NCI-H1436 (cell line): ENCODE data around the gene CORO1C.

ENCODE experiments used
- DNase-seq: peaks from one replicate; lab custom pipeline; 2025; lab: John Stamatoyannopoulos, UW

CORO1C gene

DNA sequence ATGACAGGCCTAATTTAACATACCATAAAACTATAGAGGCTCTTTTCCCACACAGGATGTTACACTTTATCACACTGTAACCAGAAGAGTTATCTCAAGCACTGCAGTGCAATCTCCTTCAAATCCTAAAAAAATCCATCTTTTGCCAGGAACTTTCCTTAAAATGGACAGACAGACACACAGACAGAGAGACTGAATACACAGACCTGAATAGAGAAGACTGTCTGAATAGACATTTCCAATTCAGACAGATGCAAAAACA is 6.5 kb downstream of the CORO1C start:
- no peak for DNase-seq

DNA sequence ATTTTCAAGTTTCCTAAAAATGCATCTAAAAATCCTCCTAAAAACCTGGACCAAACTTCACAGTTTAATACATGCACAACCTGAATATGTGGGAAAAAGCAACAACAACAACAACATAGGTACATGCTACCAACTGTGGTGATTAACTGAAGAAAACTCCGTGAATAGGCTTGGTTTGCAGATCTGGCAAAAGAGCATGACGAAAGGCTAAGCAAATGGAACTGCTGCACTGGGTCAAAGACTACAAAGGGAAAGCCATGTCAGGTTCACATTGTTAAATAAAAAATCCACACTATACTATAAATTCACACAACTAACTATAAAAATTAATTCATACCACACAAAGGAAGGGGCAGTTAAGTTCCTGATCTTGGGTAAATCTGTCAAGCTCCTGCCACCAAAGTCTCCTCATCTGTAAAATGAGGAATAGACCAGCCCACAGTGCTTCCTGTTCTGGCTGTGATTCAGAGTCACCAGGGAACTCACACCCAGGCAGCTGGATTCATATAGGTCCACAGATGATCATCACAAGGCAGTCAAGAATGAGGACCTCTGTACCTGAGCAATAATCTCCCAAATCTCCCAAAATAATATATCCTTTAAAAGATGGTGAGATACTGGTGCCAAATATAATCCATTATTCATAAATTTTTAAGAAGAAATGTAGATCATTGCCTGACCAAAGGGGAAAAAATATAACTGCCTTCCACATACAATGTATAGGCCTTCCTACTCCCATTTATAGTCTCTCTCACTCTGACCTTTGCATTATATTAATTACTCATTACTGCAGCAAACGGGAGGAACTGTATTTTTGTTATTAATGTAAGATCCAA is 7.0 kb downstream of the CORO1C start:
- no peak for DNase-seq

DNA sequence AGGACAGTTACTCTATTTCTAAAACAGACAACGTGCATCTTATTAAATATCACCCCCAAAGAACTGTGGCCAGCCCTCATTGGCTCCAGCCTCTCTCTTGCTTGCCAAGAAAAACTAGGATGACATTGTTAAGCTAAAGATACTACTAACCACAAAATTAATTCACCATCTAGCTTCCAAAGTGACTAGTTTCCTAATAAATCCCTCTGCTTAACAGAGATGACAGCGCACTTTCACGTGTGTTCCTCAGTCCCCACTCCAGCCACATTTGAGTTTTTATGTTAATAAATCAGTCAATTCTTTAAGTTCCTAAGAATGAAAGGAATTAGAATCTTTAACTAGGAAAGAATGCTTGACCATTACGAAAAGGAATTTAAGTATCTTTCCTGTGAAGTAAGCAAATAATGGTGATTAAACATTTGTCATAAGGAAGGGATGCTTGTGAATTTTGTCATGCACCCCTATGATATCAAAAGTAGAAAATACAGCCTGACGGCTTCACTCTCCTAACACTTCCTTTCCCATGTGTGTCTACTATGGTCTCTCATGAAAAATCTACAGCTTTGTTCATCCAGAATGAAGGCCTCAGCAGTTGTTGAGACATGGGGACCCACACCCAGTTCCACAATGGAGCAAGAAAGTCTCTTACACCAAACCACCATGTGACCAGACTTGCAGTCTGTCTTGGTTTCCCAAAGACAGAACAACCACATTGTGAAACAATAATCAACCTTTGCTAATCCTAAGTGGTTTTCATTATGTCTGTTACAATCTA is 8.1 kb downstream of the CORO1C start:
- DNase-seq, result no peak

DNA sequence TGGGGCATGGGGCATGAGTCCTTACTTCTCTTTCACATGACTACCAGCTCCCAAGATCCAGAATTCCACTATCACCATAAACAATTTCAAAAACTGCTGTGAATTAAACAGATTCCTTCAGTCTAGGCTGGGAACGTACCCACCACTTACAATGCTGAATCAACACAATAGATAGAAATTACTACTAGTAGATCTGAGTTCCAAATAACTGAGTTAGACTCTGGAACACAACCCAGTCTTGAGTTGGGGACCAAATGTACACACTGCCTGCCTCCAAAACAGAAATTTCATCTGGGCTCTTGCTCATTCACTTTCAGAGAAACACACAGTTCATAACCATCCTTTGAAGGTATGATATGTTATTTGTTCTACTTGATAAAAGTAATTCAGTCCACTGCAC is 8.9 kb downstream of the CORO1C start:
- DNase-seq, result no peak

DNA sequence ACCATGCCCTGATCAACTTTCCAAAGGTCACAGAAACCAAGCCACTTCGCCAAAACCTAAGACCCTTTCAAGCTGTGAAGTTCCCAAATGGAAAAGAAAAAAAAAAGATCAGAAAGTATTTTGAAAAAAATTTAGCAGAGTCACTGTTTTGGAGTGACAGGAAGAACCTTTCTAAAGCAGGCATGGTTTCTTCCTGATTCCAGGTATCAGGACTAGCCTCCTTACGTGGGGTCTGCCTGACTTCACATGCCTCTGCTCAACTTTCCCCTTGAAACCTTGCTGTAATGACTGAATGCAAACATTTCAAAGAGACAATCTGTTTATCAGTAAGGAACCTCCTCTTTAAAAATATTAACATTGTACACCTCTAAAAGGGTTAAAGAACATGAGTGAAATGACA is 9.5 kb downstream of the CORO1C start:
- DNase-seq, result no peak

DNA sequence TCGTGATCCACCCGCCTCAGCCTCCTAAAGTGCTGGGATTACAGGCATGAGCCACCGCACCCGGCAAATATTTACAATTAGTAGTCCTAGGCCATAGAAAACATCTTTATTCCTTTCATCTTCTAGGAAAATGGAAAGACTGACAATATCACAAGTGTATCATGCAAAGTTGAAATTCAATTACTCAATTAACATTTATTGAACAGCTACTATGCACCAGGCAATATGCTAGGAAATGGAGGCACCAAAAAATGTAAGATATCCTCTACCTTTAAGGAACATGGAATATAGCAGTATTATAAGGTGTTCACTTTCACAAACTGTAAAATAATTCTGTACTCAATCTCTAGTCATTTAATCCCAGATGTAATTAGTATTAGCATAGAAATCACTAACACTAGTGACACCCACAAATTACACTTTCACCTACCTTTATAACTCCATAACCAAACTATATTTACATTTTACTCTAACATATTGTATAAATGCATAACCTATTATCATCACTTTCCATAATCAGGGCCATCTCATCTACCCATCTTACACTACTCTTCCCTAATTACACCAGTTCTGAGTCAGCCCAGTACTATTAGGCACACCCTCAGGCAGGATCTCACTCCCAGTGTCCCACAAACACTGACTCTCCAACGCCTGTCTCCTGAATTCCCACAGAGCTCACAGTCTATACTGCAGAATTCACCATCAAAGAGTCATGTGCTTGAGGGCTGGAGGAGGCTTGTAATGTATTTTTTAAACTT is 10.4 kb downstream of the CORO1C start:
- no peak for DNase-seq

DNA sequence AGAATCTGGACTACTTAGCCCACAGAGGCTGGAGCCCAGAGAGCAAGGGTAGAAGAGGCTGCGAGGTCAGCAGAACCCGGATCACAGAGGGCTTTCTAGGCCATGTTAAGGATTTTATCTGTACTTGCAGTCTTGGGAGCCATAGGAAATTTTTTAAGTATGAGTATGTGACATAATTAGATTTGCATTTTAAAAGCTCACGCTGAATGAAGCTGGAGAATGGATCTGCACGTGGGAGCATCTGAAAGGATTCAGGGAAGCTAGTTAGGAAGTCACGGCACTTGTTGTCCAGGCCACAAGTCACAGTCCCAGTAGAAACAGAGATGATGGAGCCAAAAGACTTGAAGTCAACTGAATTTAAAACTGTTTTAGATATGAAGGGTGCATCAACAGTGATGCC is 14.1 kb downstream of the CORO1C start:
- DNase-seq, result no peak

DNA sequence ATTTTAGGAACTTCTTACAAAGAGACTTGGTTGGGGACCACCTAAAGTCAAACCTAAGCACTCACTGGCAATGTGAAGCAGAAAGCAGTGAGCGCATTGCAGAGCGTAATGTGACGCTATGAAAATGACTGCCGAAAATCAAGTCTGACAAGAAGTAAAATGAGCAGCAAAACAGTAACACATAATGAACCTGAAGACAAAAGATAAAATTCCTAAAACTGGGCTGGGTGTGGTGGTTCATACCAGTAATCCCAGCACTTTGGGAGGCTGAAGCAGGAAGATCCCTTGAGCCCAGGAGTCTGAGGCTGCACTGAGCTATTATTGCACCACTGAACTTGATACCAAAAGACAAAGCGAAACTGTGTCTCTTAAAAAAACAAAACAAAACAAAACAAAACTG is 16.5 kb downstream of the CORO1C start:
- no peak for DNase-seq

DNA sequence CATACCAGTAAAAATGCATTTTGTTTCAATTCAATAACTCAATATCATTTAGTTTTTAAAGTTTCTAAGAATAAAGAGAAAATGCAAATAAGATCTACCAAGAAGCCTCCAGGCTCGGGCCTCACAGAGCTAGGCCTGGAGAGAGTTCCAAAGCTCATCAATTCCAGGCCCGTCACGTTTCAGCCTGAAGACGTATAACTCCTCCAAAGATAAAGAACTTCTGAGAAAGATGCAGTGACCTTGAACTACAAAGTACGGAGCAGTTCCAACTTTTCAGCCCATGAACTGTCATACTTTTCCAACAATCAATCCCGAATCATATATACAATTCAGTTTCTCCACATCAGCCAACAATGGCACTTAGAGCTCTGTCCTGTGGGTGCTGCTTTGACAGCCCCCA is 17.8 kb downstream of the CORO1C start:
- no peak for DNase-seq

DNA sequence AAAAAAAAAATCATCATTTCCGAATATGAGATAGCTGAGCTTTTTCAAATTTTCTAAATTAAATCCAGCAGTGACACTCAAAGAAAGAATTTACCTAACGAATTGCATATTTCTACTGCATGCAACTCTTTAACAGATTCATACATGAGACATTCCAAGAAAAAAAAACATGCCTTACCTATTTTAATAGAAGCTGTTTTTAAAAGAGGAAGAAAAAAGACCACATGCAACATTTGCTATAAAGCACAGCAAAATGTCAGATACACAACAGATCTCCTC is 18.5 kb downstream of the CORO1C start:
- DNase-seq, result no peak

DNA sequence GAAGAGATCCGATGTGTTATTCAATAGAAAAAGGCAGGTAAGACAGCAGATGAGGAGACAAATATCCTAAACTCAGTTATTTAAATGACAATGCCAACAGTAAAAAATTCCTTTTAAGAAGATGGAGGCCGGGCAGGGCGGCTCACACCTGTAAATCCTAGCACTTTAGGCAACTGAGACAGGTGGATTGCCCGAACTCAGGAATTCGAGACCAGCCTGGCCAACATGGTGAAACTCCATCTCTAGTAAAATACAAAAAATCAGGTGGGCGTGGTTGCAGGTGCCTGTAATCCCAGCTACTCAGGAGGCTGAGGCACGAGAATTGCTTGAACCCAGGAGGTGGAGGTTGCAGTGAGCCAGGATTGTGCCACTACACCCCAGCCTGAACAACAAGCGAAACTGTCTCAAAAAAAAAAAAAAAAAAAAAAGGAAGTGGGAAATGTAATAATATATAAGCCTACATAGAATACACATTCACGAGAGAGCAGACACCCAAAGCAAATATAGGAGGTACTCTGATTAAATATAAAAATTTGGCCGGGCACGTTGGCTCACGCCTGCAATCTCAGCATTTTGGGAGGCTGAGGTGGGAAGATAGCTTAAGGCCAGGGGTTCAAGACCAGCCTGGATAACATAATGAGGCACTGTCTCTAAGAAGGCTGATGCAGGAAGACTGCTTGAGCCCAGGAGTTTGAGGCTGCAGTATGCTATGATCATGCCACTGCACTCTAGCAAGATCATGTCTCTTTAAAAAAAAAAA is 19.0 kb downstream of the CORO1C start:
- no peak for DNase-seq

DNA sequence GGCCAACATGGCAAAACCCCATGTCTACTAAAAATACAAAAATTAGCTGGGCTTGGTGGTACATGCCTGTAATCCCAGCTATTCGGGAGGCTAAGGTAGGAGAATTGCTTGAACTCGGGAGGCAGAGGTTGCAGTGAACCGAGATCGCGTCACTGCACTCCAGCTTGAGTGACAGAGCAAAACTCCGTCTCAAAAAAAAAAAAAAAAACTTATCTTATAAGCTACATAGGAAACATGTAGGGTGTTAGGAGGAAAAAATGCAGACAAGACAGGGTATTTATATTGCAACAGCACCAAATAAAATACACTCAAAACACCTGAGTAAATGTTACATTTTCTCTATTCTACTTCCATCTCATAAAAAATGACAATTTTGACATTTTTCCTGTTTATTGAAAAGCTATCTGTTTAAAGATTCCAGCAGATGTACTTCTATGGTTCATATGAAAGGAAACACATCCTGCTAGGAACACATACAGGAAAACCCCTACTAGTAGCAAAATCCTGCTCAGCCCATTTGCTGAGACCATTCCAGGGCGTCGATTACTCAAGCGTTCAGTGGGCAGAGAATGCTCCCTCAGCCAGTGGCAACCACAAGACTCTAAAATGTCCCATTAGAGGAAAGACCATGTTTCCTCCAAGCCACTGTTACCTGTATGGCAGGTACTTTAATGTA is 19.7 kb downstream of the CORO1C start:
- DNase-seq, result no peak

DNA sequence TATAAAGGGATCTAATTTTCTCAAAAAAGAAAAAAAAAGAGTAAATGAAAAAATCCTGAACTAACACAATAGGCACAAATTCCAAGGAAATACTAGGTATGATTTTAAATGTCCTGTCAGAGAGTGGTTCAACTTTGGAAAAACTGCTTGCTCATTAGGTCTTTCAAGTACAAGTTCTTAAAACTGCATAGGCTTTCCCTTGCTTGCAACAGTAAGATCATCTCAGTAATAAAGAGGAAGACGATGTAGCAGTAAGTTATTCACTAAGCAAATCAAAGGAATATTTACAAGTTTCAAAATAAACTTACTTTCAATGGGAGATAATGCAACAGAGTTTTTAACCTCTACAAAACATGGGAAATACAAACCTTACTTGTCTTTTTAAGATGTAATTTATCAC is 21.6 kb downstream of the CORO1C start:
- DNase-seq, result no peak

DNA sequence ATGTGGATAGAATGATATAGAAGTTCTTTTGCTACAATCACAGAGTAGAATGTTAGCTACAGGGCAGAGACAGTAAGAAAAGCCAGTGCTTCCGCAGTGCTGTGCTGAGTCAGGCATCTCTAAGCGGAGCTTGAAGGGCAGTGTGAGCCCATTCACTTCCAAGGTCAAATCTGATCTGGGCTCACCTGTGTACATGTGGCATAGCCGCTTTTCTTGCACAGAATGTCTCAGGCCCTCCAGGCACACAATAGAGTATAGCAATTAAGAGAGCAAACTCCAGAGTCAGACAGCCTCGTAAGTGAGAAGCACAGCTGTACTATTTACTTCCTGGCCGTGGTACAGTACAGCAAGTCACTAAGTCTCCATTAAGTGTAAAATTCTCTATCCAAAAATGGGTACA is 26.8 kb downstream of the CORO1C start:
- DNase-seq, result no peak

DNA sequence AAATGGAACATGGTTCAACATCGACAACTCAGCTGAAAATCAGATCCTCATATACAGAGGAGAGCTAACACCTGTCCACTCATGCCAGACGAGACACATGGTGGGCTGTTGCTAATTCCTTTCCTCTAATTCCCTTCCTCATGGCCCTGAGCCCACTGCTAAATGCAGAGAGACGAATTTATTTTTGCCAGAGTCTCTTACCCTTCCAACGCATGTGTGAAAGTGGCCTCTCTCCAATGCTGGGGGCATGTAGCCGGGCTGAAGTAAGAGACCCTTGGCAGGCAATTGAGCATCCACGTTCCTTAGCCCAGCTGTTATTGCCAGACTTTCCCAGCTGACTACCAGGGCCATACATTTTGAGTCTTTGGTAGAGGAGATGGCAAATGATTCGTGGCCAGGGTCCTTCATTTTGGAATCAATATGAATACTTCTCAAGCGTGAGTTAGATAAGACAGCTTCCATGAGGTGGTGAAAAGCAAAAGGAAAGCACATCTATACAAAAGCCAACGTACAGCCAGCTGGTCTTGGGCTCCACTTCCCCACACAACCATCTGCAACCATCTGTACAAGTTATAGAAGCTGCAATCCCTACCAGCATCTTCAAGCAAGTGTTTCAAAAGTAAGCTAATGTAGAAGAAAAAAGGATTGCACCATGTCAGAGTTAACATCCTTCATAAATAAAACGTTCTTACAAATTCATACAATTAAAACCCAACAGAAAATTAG is 28.6 kb downstream of the CORO1C start:
- DNase-seq, result no peak

DNA sequence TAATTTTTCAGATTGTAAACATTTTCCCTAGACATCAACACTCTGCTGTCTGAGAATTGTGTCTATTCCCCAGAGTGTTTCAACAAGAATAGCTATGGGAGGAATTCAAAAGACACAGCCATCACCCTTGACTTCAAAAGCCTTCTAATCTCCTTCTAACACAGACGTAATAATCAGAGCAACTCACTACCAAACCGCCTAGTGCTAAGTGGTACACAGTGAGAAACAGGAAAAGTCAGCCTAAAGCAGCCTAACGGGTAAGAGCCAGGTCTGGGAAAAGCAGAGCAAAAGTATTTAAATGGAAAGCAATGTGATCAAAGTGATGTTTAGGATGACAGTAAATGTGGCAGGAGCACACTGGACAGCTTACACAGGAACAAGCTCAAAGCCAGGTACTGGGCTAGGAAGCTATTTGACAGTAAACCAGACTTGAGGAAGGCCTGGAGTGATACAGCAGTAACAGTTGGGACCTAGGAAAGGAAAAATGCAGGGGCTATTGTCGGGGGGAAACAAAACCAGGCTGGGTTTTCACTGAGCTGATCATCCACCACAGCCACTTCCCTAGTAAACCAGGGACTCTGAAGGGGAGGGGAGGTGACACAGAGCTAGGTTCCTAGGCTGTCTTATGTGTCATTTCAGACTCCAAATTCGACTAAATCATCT is 29.4 kb downstream of the CORO1C start:
- no peak for DNase-seq

DNA sequence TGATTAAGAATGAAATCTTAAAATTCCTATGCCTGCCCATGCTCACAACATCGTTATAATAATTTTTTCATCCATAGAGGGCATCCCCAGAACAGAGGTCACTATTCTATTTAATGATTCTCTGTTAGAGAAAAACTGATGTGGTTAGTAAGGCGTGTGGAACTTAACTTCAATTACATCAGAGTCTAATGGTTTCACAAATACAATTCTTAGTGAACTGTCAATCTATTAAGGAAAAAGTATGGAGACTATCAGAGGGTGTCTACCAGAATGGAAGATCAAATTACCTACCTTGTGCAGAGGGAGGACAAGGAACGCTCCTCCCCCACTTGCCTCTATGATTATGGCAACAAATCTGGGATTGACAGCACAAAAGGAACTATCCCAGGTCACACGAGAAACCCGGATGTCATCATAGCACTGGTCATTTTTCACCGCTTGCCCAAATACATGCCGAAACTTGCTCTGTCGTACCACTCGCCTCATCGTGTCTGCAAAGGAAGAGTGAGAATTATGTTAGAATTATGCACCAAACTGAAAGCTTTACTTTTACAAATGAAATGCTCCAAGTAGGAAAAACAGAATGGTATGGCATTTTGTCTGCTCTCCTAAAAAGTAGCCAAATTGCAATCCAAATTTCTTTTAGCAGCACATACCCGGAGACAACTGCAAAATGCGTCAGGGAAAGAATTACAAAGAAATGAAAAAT is 30.3 kb downstream of the CORO1C start:
- no peak for DNase-seq

DNA sequence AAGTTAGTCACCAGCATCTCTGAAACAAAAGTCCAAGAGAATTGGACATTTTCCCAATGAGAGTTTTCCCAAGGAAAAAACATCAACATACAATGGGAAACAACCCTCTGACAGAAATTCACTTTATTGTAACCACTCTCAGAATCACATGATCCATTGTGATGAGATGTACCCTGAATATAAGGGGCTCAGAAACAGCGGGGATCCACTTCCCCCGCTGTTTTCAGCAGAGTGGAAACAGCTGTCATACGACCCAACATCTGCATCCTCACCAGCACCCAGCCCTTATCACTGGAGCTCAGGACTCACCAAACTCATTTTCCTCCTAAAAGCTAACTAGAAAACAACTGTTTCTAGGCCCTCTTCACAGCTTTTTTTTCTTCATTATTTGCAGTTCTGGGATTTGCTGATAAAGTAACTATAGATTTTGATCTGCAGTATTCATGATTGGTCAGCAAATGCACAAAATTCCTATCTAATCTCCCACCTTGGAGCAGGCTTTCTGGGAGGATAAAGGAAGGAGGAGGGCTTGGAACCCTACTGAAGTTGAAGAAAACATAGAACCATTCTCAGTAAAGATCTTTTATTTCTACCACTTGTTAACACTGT is 31.3 kb downstream of the CORO1C start:
- no peak for DNase-seq

DNA sequence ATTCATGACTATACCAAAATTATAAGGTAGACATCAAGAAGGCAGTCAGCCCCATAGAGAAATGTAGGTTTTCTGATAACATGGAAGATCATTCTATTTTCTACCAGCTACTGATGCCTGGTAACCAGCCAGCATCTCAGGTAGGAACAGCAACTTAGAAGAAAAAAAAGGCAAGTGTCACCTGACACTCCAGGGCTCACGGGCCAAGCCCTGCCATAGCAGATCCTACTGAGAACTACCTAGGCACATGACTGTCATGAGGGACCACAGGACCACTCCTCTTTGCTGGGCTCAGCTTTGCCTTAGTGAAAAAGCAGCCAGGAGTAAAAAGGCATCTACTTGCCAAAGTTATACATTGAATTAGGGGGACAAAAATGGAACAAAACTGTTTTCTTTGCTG is 33.4 kb downstream of the CORO1C start:
- DNase-seq, result no peak

DNA sequence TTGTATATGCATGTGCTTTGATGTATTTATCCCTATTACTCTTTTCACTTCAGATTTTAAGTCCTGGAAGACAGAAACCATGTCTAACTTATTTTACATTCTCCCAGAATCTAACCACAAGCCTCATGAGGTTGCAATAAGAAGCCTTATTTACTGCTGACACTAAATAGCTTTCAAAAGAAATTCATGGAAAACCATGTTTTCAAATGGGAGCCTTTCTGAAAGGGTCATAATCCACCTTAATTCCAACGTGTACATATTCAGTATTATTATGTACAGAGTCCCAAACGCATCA is 34.4 kb downstream of the CORO1C start:
- DNase-seq, result no peak
